Measurements from ENCODE around the gene PAQR9.

PAQR9 gene

DNA sequence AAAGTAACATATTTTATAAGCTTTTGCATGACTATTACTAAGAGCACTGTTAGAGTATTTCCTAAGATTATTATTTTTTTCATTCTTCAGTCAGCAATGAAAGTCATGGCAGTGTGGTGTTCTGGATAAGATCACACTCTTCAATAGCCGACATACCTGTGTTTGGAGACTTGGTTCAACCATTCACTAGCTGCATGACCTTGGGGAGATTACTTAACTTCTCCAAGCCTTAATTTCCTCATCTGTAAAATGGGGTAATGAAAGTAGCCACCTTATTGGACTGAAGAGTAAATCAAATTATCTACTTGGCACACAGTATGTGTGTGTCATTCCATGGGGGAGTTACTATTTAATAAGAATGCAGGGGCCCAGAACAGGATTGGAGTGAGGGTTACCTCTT lies 50.0 kb downstream of the PAQR9 start:
- H3K4me3 ChIP-seq (ENCODE audit: low read depth, low read length), result no peak overlapping the region

GRCh38 chr3:142912402-142913172 lies 50.9 kb downstream of the PAQR9 start:
- H3K4me3 ChIP-seq (ENCODE audit: low read depth, low read length), result no peak overlapping the region
- H3K27me3 ChIP-seq, result no peaks in the 10 kb centered on the region
- H3K4me1 ChIP-seq, result no peaks in the 10 kb centered on the region
- H3K9me3 ChIP-seq, result no peaks in the 10 kb centered on the region
- H3K36me3 ChIP-seq, result no peaks in the 10 kb centered on the region
- DNase-seq, result no peak
- TF ChIP-seq, protein P1, sequence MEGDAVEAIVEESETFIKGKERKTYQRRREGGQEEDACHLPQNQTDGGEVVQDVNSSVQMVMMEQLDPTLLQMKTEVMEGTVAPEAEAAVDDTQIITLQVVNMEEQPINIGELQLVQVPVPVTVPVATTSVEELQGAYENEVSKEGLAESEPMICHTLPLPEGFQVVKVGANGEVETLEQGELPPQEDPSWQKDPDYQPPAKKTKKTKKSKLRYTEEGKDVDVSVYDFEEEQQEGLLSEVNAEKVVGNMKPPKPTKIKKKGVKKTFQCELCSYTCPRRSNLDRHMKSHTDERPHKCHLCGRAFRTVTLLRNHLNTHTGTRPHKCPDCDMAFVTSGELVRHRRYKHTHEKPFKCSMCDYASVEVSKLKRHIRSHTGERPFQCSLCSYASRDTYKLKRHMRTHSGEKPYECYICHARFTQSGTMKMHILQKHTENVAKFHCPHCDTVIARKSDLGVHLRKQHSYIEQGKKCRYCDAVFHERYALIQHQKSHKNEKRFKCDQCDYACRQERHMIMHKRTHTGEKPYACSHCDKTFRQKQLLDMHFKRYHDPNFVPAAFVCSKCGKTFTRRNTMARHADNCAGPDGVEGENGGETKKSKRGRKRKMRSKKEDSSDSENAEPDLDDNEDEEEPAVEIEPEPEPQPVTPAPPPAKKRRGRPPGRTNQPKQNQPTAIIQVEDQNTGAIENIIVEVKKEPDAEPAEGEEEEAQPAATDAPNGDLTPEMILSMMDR (IDR thresholded peaks at IDR 0.05; ENCODE audit: low read depth, low read length), result no peak

More for the DNA sequence above, 50.0 kb downstream of the PAQR9 start:
- Histone ChIP-seq H3K9me3 (no peaks in the 10 kb centered on the region), H3K4me1 (no peaks in the 10 kb centered on the region), H3K36me3 (no peaks in the 10 kb centered on the region), H3K27me3 (no peaks in the 10 kb centered on the region)
- DNase-seq, result no peak
- TF ChIP-seq, protein P1 (IDR thresholded peaks at IDR 0.05; ENCODE audit: low read depth, low read length), result no peak
